ENCODE results near the gene AGO3.
A peak's percentile ranks its signal among the peaks of the same experiment; 100 is the strongest.
"Not testable (repeated sequence)": the region's sequence is repeated elsewhere in the genome, so short reads cannot be mapped to it uniquely, and the experiment has no call there.

AGO3 gene

GRCh38 chr1:35930593-35931445 lies at the start of gene AGO3:
TSS of gene AGO3 (plus strand) at chr1:35931105. CDS start at chr1:35931427, 322 bp downstream.
- peak; percentile 86 for DNase-seq (ENCODE audit: low read depth)

DNA sequence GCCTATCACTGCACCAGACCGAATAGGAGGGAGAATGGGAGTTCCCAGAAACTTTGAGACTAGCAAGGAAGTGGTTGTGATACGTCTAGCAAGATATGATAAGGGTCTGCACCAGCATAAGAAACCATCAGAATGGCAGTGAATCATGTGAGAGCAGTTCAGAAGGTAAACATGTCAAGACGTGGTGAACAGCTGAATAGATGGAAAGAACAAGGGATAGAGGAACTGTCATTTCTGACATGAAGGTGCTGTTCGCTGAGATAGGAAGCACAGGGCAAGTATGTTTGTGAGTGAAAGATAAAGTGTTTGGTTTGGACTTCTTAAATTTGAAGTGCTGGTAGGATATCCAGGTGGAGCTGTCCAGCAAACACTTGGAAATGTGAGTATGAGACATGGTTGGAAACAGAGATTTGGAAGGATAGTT lies 49.0 kb upstream of the AGO3 start:
- DNase-seq (ENCODE audit: low read depth) = no peak

GRCh38 chr1:35882586-35882944 lies 48.3 kb upstream of the AGO3 start:
- DNase-seq (ENCODE audit: low read depth) = no peak

- DNase-seq (ENCODE audit: low read depth) = peak; percentile 96
Measured at GRCh38 chr1:35882945-35883634, 47.8 kb upstream of the AGO3 start, which contains the start of gene AGO1. TSS of gene AGO1 (plus strand) at chr1:35883209. CDS start at chr1:35883422, 213 bp downstream.

- no peak for DNase-seq (ENCODE audit: low read depth)
Measured at GRCh38 chr1:35883635-35884101, 47.2 kb upstream of the AGO3 start.

GRCh38 chr1:35884934-35885333 lies 46.0 kb upstream of the AGO3 start:
- no peak for DNase-seq (ENCODE audit: low read depth)

- DNase-seq (ENCODE audit: low read depth) = no peak
Measured at GRCh38 chr1:35885961-35886558, 44.8 kb upstream of the AGO3 start.

DNA sequence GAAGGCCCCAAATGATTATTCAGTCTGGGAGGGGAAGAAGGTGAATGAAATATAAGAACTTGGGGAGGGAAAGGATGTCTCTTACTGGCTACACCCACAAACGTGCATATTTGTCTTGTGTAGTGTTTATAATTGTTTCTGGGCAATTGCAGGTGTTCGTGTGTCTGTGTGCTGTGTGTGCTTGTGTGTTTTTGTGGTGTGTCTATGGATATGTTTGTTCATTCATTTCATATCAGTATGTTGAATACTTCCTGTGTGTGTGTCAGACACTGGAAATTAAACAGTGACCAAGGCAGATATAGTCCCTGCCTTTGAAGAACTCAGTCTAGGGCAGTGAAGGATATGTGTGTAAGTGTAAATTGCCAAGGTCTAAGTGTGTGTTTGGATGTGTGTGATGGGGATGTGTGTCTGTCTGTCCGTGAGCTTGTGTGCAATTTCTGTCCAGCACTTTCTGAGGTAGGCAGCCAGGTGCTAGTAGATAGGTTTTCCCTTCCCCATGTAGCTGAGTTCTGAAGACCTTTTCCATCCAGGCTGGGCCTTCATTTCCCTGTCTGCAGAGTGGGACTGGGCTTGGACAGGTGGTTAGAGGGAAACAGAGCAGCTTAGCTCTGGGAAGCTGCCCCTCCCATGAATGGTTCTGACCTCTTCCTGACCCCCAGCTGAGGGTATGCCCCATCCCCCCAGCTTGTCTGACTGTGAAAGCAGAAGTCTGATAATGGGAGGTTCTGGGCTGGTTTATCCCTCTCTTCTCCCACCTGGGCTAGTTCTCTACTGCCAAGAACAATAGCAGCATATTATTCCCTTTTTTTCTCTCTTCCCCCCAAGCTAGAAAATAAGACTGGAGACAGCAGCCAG lies 44.1 kb upstream of the AGO3 start:
- DNase-seq (ENCODE audit: low read depth) = no peak

GRCh38 chr1:35887508-35887907 lies 43.4 kb upstream of the AGO3 start:
- no peak for DNase-seq (ENCODE audit: low read depth)

GRCh38 chr1:35888255-35888654 lies 42.6 kb upstream of the AGO3 start:
- DNase-seq (ENCODE audit: low read depth) = no peak

DNA sequence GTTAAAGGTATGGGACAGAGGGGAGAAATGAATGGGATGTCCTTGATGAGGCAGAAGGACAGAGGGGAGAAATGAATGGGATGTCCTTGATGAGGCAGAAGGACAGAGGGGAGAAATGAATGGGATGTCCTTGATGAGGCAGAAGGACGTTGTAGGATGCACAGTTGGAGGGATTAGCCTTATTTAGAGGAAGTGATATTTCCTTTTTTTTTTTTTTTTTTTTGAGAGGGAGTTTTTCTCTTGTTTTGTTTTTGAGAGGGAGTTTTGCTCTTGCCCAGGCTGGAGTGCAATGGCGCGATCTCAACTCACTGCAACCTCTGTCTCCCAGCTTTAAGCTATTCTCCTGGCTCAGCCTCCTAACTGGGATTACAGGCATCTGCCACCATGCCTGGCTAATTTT lies 41.9 kb upstream of the AGO3 start:
- DNase-seq (ENCODE audit: low read depth) = not testable (repeated sequence)

DNA sequence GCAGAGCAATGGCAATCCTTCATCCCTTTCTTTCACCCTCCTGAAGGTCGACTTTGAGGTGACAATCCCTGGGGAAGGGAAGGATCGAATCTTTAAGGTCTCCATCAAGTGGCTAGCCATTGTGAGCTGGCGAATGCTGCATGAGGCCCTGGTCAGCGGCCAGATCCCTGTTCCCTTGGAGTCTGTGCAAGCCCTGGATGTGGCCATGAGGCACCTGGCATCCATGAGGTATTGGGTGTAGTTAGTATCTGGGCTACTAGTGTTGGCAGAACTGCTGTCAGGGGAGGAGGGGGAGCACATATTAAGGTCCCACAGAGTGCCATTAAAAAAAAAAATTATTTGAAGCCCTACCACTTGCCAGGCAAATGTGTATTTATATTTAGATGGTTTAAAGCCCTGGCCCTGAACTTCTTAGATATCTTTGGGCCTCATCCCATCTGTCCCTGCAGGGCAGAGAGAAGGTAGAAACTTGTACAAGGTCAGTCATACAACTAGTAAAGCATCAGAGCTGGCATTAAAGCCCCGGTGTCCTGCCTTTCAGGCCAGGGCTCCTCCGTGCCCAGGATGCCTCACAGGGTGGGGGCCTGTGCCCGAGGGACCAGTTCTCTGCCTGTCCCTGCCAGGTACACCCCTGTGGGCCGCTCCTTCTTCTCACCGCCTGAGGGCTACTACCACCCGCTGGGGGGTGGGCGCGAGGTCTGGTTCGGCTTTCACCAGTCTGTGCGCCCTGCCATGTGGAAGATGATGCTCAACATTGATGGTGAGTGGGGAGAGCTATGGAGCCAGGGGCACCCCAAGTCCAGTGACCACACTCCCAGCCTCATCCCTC lies 37.6 kb upstream of the AGO3 start:
- DNase-seq (ENCODE audit: low read depth) = no peak

- no peak for DNase-seq (ENCODE audit: low read depth)
Measured at GRCh38 chr1:35894183-35894582, 36.7 kb upstream of the AGO3 start.

GRCh38 chr1:35894656-35895055 lies 36.2 kb upstream of the AGO3 start:
- DNase-seq (ENCODE audit: low read depth) = no peak

GRCh38 chr1:35899941-35900340 lies 31.0 kb upstream of the AGO3 start:
- DNase-seq (ENCODE audit: low read depth) = no peak

DNA sequence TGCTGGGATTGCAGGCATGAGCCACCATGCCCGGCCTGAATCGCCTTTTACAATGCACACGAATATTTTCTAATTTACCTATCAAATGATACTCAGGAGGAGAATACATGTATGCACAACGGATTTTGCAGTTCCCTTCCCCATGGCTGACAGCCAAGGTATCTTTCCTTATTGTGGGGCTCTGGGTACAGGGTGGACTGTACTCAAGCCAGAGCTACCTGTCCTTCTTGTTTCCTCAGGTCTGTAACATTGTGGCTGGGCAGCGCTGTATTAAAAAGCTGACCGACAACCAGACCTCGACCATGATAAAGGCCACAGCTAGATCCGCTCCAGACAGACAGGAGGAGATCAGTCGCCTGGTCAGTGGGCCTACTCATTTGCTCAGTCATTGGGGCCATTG lies 29.7 kb upstream of the AGO3 start:
- DNase-seq (ENCODE audit: low read depth) = no peak

GRCh38 chr1:35902671-35903070 lies 28.2 kb upstream of the AGO3 start:
- DNase-seq (ENCODE audit: low read depth) = no peak

- DNase-seq (ENCODE audit: low read depth) = no peak
Measured at GRCh38 chr1:35914717-35915116, 16.2 kb upstream of the AGO3 start.

DNA sequence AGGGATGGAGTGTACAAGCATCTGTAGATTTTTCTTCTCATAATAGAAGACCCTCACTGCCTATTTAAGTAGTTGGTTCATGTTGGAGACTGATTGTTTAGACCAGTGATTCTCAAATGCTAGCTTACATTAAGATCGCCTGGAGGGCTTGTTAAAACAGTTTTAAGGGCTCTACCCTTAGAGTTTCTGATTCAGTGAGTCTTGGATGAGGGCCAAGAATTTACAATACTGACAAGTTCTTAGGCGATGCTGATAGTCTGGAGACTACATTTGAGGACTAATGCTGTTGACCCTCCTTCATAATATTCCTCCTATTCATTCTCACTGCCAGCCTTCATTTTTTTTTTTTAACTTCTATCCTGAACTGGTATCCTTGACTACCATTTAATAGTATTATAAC lies 15.2 kb upstream of the AGO3 start:
- no peak for DNase-seq (ENCODE audit: low read depth)

GRCh38 chr1:35923791-35924221 lies 7.1 kb upstream of the AGO3 start:
- DNase-seq (ENCODE audit: low read depth) = no peak

DNA sequence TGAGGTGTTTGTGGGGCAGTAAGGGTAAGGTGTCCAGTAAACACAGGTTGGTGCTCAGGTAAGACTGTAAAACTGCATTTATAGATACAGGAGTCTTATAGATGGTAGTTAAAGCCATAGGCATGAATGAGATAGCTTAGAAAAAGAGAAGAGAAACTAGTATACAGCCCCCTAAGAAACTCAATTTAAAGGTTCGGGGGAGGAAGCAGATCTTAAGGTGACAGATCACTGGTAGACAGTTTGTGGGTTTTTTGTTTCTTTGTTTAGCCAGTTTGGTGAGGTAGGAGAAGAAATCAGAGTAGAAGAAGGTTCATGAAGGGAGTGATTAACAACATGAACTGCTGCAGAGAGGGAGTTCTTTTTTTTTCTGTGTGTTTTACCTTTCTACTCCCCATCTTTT lies 6.1 kb upstream of the AGO3 start:
- DNase-seq (ENCODE audit: low read depth) = no peak
